ENCODE results near the gene UBE2O. TPM values are rescaled to one million over a fixed set of nuclear protein-coding genes. Genes with fewer than 3 reads are reported as not detected.

The UBE2O gene
- total and polyA plus RNA-seq, 2 donors (not counting 3 experiments of a cell fraction or from before 2014, with no cell fraction given): 13.9 to 34.1 TPM

DNA sequence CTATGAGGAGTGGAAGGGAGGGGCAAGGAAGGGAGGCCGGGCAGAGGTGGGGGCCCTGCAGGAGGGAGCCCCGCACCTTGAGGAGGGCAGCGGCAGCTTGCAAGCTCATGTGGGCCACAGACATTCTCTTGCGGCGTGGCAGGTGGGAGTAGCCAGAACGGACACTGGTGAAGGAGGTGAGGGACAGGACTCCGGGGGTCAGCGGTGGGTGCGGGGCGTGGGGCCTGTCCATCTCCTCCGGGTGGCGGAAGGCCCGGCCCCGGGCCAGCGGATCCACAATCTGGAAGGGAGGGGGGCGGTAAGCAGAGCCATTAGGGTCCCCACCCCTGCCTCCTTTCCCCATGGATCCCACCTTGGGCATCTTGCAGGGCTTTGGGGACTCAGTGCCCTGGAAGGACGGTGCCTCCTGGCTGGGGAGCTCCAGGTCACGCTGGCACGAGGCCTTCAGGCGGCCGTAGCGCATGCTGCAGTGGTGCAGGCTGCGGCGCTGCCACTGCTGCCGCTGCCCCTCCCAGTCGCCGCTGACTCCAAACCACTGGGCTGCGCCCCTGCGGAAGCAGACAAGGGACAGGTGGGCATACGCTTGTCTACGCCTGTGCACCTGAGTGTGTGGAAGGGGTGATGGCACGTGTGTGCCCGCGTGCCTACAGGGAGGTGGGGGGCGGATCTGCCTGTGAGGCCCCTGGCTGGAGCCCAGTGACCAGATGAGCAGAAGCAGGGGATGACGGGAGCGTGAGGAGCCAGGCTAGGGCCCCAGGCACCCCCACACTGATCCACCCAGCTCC, 26.0 kb upstream of the UBE2O start:
- TSS peak; percentile 31 for BruUV-seq (replicated peaks)
- no peak for FAIRE-seq

More for the DNA sequence above, 26.0 kb upstream of the UBE2O start:
- no peak for DNase-seq (ENCODE audit: low read depth, low spot score)
- intact Hi-C loops (cut with micrococcal nuclease) (no loop called here), dilution Hi-C loops (cut with MboI; ENCODE audit: extremely low pct_ligation_motif_present, low sequenced_read_pairs) (no loop called here)
- POLR2A ChIA-PET: no interaction called here
- Histone ChIP-seq H3K9me1 (replicated peaks; ENCODE audit: control insufficient read depth, extremely low read depth, insufficient read depth, low read length) (no peaks in the 10 kb centered on the region), H3K79me2 (ENCODE audit: control insufficient read depth, insufficient read depth, low read length) (no peaks in the 10 kb centered on the region), H3K36me3 (ENCODE audit: control insufficient read depth in 2 of 2, extremely low read depth in 1 of 2, insufficient read depth in 2 of 2, low read length in 2 of 2) (peaks cover 0 to 6% of the 10 kb centered on the region in 2 experiments), H3K4me3 (replicated peaks in 1 of 3; ENCODE audit: insufficient read depth in 1 of 3, low read depth in 1 of 3, low read length in 3 of 3) (no peak overlapping the region), H3K9ac (replicated peaks; ENCODE audit: extremely low read depth, insufficient read depth, low read length) (no peak overlapping the region), H3K27me3 (ENCODE audit: control insufficient read depth in 2 of 2, insufficient read depth in 2 of 2, low read length in 2 of 2) (no peaks in the 10 kb centered on the region), H3K4me2 (ENCODE audit: insufficient read depth, low read length) (no peak overlapping the region), H2AFZ (ENCODE audit: low read depth, low read length) (no peak overlapping the region), H3K27ac (ENCODE audit: insufficient read depth, low read depth, low read length) (no peak overlapping the region), H4K20me1 (replicated peaks; ENCODE audit: control insufficient read depth, extremely low read depth, insufficient read depth, low read length) (no peaks in the 10 kb centered on the region), H3K4me1 (ENCODE audit: control insufficient read depth, extremely low read depth, insufficient read depth, low read length) (peaks cover 3% of the 10 kb centered on the region), H3K9me3 (replicated peaks; ENCODE audit: control insufficient read depth, insufficient read depth, low read length) (no peaks in the 10 kb centered on the region)
- TF ChIP-seq MYC (IDR thresholded peaks at IDR 0.05; ENCODE audit: low read depth, low read length): no peak
- TF ChIP-seq, protein P1, sequence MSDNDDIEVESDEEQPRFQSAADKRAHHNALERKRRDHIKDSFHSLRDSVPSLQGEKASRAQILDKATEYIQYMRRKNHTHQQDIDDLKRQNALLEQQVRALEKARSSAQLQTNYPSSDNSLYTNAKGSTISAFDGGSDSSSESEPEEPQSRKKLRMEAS (IDR thresholded peaks at IDR 0.05; ENCODE audit: insufficient read depth, insufficient read length): no peak
- TF ChIP-seq POLR2A (IDR thresholded peaks at IDR 0.05; ENCODE audit: low read depth, low read length): no peak
- TF ChIP-seq EZH2 (IDR thresholded peaks at IDR 0.05; ENCODE audit: borderline replicate concordance, low read depth, low read length, severe bottlenecking): no peak
- TF ChIP-seq JUN (IDR thresholded peaks at IDR 0.05; ENCODE audit: borderline replicate concordance, insufficient read depth, insufficient read length, low read depth): no peak
- no peak for TF ChIP-seq GATA2 (IDR thresholded peaks at IDR 0.05; ENCODE audit: insufficient read depth, insufficient read length, low read depth, low read length)
- TF ChIP-seq FOS (IDR thresholded peaks at IDR 0.05; ENCODE audit: borderline replicate concordance, insufficient read depth, low read length): no peak
- TF ChIP-seq, protein P2, sequence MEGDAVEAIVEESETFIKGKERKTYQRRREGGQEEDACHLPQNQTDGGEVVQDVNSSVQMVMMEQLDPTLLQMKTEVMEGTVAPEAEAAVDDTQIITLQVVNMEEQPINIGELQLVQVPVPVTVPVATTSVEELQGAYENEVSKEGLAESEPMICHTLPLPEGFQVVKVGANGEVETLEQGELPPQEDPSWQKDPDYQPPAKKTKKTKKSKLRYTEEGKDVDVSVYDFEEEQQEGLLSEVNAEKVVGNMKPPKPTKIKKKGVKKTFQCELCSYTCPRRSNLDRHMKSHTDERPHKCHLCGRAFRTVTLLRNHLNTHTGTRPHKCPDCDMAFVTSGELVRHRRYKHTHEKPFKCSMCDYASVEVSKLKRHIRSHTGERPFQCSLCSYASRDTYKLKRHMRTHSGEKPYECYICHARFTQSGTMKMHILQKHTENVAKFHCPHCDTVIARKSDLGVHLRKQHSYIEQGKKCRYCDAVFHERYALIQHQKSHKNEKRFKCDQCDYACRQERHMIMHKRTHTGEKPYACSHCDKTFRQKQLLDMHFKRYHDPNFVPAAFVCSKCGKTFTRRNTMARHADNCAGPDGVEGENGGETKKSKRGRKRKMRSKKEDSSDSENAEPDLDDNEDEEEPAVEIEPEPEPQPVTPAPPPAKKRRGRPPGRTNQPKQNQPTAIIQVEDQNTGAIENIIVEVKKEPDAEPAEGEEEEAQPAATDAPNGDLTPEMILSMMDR (IDR thresholded peaks at IDR 0.05; ENCODE audit: extremely low read depth in 1 of 2, insufficient read depth in 1 of 2, low read depth in 1 of 2, low read length in 2 of 2): no peak
- no peak for TF ChIP-seq POLR2AphosphoS5 (IDR thresholded peaks at IDR 0.05; ENCODE audit: insufficient read depth, low read depth, low read length)
- CTCF ChIA-PET: interaction anchor here (2.1 to 2.2 kb wide), 3 partner anchors 12 to 71 kb away, joined by 5 to 9 read pairs (median 8); partner anchors contain the start of gene AANAT
